Epithelial cell of esophagus (primary cell): ENCODE results near the gene GBF1.
"Not testable (repeated sequence)": the region's sequence is repeated elsewhere in the genome, so short reads cannot be mapped to it uniquely, and the experiment has no call there.

Experiments used
- DNase-seq: peaks from one replicate; pipeline ENCODE4 v3.0.0; 2010; ENCODE audit warnings: low read depth
- H3K4me3 ChIP-seq: 2 replicates; pipeline ENCODE4 v1.5.1; 2011; ENCODE audit warnings: mild to moderate bottlenecking, low read length, control low read depth
- TF ChIP-seq, protein P1 (sequence below): IDR thresholded peaks from 2 replicates; pipeline ENCODE4 v1.5.1; 2011; ENCODE audit warnings: low read depth, mild to moderate bottlenecking, low read length, control low read depth, inconsistent platforms; ENCODE audit not compliant: insufficient read depth; ENCODE audit errors: missing control alignments

The GBF1 gene

DNA sequence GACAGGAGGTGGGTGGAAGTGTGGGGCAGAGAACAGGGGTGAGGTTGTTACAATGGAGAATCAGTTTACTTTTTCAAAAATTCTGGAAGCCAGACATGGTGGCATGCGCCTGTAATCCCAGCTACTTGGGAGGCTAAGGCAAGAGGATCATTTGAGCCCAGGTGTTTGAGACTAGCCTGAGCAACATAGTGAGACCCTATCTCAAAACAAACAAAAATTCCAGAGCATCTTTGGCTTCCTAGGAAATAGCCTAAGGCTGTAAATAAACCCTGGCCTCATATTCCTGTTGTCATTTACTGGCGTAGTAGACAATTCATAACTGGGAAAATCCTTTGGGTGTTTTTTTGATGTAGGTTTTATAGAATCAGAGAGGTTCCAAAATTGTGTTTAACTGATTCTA is 44.0 kb downstream of the GBF1 start:
- no peak for DNase-seq
- TF ChIP-seq, protein P1, sequence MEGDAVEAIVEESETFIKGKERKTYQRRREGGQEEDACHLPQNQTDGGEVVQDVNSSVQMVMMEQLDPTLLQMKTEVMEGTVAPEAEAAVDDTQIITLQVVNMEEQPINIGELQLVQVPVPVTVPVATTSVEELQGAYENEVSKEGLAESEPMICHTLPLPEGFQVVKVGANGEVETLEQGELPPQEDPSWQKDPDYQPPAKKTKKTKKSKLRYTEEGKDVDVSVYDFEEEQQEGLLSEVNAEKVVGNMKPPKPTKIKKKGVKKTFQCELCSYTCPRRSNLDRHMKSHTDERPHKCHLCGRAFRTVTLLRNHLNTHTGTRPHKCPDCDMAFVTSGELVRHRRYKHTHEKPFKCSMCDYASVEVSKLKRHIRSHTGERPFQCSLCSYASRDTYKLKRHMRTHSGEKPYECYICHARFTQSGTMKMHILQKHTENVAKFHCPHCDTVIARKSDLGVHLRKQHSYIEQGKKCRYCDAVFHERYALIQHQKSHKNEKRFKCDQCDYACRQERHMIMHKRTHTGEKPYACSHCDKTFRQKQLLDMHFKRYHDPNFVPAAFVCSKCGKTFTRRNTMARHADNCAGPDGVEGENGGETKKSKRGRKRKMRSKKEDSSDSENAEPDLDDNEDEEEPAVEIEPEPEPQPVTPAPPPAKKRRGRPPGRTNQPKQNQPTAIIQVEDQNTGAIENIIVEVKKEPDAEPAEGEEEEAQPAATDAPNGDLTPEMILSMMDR, result no peak
- H3K4me3 ChIP-seq, result no peak overlapping the region

DNA sequence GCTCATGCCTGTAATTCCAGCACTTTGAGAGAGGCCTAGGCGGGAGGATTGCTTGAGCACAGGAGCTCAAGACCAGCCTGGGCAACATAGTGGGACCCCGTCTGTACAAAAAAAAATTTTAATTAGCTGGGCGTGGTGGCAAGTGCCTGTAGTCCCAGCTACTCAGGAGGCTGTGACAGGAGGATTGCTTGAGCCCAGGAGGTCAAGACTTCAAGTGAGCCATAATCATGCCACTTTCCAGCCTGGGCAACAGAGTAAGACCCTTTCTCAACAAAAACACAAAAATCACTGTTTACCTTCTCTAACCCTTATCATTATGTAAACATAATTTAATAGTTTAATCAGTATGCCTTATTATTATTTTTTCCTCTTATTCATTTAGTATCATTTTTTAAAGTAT is 44.5 kb downstream of the GBF1 start:
- TF ChIP-seq, protein P1, result no peak
- no peak for DNase-seq
- no peak overlapping the region for H3K4me3 ChIP-seq

DNA sequence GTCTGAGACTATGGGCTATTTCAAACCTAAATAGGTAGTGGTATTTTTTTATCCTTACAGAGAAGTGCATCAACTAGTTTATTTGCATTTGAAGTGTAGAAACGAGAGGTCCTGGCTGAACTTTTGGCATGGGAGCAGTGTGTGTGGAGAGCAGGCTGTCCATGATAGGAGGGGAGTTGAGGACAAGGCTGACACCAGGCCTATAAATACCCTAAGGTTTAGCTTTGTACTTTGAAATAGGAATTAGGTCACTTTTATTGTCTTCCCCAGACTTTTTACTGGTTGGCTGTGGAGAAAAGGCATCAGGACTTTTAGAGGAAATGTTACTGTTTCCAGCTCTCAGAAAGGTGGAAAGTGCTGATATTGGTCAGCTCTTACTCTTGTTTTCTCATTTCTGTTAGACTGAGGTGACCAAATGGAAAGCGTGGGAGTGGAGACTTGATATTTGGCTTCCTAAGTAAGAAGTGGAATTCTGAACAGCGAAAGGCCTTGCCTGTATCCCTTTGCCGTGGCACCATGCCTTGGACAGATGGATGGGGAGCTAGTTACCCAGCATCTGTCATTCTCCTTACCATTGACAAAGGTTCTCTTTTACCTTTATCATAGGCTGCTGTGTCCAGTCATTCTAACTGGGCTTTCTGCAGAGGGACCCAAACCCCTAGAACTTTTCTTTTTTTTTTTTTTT is 46.0 kb downstream of the GBF1 start:
- TF ChIP-seq, protein P1, result no peak
- H3K4me3 ChIP-seq, result no peak overlapping the region
- no peak for DNase-seq

DNA sequence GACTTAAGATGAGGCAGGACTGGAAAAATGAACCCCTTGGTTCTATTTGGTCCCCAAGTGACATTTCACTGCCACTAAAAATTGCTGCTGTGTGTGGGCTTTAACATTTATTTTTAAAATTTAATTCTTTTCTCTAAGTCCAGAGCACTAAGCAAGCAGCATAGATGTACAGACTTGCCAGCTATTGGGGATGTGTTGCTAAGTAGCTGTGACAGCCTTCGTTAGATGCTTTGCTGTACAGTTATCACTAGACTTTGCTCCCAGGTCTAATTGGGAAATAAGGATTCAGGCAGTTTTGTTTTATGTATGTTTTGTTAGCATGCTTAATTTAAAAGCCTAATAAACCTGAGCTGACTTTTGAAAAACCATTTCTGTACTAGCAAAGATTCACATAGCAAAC is 51.8 kb downstream of the GBF1 start:
- TF ChIP-seq, protein P1, result no peak
- DNase-seq, result no peak
- H3K4me3 ChIP-seq, result no peak overlapping the region

DNA sequence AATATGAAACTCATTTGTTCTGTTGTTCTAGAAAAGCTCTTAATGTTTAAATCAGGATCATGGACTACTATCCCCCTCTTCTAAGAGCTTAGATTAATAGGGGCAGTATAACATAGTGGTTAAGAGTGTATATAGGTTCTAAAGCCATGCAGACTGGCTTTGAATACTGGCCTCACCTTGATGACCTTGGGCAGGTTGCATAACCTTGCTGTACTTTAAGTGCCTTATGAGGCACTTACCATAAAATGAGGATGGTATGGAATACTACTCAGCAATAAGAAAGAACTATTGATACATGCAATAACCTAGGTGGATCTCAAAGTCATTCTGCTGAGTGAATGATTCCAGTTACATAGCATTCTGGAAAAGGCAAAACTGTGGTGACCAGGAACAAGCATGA is 53.6 kb downstream of the GBF1 start:
- TF ChIP-seq, protein P1, result no peak
- DNase-seq, result no peak
- no peak overlapping the region for H3K4me3 ChIP-seq

DNA sequence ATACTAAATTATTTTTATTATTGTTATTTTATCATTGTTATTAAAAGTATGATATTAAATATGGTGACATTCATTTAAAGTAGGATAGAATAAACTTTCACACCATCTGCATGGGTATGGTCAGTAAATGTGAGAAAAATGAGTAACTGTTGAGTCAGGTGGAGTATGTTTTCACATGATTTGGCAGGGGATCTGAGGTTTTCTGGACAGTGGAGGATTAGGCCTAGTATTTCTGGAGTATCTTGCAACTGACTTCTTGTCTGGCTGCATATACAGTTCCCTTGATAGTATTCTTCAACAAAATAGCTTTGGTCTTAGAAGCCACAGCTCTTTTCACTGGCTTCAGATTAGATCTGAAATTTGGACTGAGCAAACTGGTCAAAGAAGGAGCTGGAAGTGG is 54.5 kb downstream of the GBF1 start:
- TF ChIP-seq, protein P1, result no peak
- peak; percentile 83 for DNase-seq
- no peak overlapping the region for H3K4me3 ChIP-seq

DNA sequence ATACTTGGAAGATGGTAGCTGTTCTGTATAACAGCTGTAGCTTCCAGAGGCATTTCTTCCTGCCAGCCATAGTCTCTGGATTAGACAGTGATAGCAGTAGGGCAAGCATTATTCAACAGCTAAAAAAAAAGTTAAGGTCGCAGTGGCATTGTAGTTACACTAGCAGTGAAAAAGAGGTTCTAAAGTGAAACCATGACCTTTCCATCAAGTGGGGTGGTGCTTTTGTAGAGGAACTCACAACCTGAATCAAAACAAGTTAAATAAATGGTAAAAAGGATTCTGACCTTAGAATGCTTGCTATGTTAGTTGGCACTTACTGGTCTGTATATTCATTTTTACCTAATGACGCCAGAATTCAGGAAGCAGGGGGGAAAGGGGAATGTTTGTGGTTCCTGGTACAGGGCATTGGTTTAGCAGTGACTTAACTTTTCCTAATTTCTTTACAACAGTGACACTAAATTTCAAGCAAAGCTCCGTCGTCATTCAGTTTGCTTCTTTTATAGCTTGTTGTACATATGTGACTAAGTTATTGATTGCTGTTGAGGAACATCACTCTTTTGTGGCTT is 55.0 kb downstream of the GBF1 start:
- TF ChIP-seq, protein P1, result no peak
- no peak for DNase-seq
- H3K4me3 ChIP-seq, result no peak overlapping the region

DNA sequence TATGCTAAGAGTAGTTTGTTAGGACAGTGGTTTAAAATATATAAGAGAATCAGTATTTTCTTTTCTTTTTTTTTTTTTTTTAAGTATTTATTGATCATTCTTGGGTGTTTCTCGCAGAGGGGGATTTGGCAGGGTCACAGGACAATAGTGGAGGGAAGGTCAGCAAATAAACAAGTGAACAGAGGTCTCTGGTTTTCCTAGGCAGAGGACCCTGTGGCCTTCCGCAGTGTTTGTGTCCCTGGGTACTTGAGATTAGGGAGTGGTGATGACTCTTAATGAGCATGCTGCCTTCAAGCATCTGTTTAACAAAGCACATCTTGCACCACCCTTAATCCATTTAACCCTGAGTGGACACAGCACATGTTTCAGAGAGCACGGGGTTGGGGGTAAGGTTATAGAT is 55.6 kb downstream of the GBF1 start:
- not testable (repeated sequence) for H3K4me3 ChIP-seq, DNase-seq

DNA sequence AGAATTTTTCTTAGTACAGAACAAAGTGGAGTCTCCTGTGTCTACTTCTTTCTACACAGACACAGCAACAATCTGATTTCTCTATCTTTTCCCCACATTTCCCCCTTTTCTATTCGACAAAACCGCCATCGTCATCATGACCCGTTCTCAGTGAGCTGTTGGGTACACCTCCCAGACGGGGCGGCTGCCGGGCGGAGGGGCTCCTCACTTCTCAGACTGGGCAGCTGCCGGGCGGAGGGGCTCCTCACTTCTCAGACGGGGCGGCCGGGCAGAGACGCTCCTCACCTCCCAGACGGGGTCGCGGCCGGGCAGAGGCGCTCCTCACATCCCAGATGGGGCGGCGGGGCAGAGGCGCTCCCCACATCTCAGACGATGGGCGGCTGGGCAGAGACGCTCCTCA is 56.0 kb downstream of the GBF1 start:
- H3K4me3 ChIP-seq, DNase-seq: not testable (repeated sequence)
